ENCODE data around the gene PLCG1. TPM values are rescaled to one million over a fixed set of nuclear protein-coding genes. Genes with fewer than 3 reads are reported as not detected.

PLCG1 gene
- total RNA-seq, 1 donor from 2014 or later: 45.0 TPM

GRCh38 chr20:41172296-41173140 is 35.2 kb downstream of the PLCG1 start:
- ATAC-seq (ENCODE audit: poor library complexity) (peak; percentile 23), DNase-seq (no peak)
- intact Hi-C loops (cut with DNase I): loop anchor here (1.0 to 5.0 kb wide), 3 partner anchors 60 to 240 kb away; partner anchors contain the start of gene LPIN3

DNA sequence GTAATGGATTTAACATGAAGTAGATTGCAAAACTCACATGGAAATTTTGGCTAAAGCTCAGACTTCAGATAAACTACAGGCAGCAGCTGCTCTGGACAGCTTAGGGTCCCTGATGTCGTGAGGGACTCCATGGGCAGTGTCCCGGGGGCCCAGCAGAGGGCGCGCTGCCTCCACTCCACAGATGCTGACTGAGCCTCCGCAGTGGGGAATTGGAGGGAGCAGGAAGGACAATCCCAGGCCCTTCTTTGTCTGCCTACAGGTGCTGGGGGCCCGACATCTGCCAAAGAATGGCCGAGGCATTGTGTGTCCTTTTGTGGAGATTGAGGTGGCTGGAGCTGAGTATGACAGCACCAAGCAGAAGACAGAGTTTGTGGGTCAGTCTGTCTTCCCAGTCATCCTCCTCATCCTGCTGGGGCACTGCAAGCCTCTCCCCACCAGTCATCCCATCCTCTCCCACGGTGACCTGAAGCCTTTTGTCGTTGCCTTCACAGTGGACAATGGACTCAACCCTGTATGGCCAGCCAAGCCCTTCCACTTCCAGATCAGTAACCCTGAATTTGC is 35.9 kb downstream of the PLCG1 start:
- DNase-seq (peak; percentile 93), ATAC-seq (ENCODE audit: poor library complexity) (peak; percentile 88)
- intact Hi-C loops (cut with DNase I): loop anchor here (1.0 to 5.0 kb wide), 3 partner anchors 60 to 239 kb away; partner anchors contain the start of gene LPIN3

- intact Hi-C loops (cut with DNase I): loop anchor here (1.0 to 5.0 kb wide), 3 partner anchors 59 to 238 kb away; partner anchors contain the start of gene LPIN3
Measured at GRCh38 chr20:41173791-41174341, 36.5 kb downstream of the PLCG1 start.

DNA sequence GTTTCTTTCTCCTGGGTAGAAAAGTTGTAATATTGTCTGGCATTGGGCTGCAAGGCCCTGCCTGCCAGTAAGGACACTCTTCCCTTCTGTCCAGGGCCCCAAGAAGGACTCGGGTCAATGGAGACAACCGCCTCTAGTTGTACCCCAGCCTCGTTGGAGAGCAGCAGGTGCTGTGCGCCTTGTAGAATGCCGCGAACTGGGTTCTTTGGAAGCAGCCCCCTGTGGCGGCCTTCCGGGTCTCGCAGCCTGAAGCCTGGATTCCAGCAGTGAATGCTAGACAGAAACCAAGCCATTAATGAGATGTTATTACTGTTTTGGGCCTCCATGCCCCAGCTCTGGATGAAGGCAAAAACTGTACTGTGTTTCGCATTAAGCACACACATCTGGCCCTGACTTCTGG is 37.0 kb downstream of the PLCG1 start:
- intact Hi-C loops (cut with DNase I): loop anchor here (5.0 kb wide), 1 partner anchor 238 kb away; no protein-coding TSS in a partner anchor
- DNase-seq: no peak
- ATAC-seq (ENCODE audit: poor library complexity): no peak

More at GRCh38 chr20:41173791-41174341, 36.5 kb downstream of the PLCG1 start:
- DNase-seq (no peak), ATAC-seq (ENCODE audit: poor library complexity) (no peak)

DNA sequence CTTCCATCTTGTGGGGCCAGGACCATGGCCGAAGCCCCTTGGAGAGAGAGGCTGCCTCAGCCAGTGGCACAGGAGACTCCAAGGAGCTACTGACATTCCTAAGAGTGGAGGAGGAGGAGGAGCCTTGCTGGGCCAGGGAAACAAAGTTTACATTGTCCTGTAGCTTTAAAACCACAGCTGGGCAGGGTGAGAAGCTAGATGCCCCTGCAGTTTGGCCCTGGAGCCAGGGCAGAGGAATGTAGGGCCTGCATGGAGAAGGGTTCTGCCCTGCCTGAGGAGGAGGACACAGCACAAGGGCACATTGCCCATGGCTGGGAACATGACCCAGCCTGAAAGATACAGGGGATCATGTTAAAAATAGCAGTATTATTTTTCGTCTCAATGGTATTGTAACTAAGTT is 37.4 kb downstream of the PLCG1 start:
- intact Hi-C loops (cut with DNase I): loop anchor here (5.0 kb wide), 1 partner anchor 238 kb away; no protein-coding TSS in a partner anchor
- peak; percentile 65 for DNase-seq
- peak; percentile 51 for ATAC-seq (ENCODE audit: poor library complexity)

- no peak for ATAC-seq (ENCODE audit: poor library complexity)
- DNase-seq: no peak
Measured at GRCh38 chr20:41175201-41175651, 37.9 kb downstream of the PLCG1 start.

DNA sequence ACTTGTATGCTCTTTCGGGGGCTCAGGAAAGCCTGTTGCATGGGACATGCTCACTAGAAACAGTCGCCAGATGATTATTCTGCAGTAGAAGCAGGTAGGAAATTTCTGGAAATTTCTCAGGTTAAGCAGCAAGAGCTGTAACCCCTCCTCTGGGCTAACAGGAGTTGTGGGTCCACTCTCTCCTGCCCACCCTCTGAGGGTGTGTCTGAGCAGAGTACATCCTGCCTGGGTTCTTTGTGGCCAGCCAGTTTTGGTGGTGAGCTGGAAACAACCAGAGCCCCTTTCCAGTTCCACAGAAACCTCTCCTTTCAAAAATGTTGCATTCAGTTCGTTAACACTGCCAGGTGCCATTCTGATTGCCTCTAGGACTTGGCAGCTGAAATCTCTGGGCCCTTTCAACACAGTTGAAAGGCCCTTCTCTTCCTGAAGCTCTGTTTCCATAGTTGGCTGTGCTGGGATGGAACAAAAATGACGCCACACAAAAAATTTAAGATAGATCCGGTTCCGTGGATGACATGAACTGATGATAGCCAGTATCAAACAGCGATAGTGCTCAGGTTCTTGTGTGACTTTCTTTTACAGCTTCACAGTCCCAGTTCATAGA is 38.5 kb downstream of the PLCG1 start:
- intact Hi-C loops (cut with DNase I): no loop called here
- ATAC-seq (ENCODE audit: poor library complexity) (peak; percentile 10), DNase-seq (no peak)

More at GRCh38 chr20:41175201-41175651, 37.9 kb downstream of the PLCG1 start:
- intact Hi-C loops (cut with DNase I): no loop called here

- intact Hi-C loops (cut with DNase I): no loop called here
- DNase-seq (no peak), ATAC-seq (ENCODE audit: poor library complexity) (no peak)
Measured at GRCh38 chr20:41176711-41177552, 39.6 kb downstream of the PLCG1 start.

DNA sequence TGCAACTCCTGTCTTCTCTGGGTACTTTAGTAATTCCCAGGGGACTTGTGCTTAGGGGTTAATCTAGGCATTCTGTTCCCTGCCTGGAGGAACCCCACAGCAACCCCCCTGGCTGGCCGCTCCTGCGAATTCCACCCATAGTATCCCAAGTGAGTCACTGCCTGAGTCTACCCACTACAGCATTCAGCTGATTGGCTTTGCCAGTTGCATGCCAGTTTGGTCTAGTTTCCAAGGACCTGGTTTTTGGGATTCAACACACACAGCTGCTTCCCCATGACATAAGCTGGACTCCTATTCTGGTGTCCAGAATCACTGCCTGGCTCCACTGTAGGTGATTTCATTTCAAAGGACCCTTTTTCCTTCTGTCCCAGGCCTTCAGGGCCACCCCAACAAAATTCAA is 40.3 kb downstream of the PLCG1 start:
- peak; percentile 33 for ATAC-seq (ENCODE audit: poor library complexity)
- intact Hi-C loops (cut with DNase I): no loop called here
- DNase-seq: peak; percentile 64

DNA sequence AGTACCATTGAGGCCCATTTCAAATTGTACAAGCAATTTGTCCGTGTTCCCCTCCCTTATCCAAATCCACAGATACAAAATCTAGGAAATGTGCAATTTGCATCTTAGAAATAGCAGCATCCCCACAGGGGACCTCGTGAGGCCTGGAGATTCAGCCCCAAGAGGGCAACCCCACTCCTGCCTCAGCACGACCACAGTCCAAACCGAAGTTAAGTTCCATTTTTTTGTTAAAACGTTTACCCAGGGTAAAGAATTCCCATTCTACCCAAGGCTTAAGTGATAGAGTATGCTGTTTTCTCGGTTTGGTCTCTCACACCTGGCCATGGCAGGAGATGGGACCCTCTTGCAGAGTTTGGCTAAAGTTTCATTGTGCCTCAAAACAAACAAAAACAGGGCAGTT is 41.2 kb downstream of the PLCG1 start:
- ATAC-seq (ENCODE audit: poor library complexity): no peak
- DNase-seq: no peak
- intact Hi-C loops (cut with DNase I): no loop called here

DNA sequence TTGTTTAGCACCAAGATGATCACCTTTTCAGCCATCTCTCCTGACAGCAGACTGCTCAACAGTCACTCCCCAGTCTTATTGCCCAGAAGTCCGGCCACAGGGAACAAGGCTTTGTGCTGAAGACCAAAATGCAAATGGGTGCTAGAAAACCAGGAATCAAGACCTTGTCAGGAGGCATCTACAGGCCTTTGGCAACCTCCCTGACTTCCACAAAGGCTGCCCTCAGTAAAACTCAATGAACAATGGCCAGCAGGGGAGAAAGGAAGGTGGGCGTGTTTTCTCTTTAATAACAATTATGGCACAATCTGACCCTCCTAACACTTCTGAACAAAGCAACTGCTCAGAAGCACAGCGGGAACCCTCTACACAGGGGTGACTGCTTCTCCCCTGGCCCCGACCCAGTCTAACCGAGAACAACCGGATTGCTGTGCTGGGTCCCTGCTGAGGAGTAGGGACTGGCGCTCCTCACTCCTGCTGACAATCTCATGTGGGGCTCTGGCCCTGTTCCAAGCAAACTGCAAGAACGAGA is 41.6 kb downstream of the PLCG1 start:
- ATAC-seq (ENCODE audit: poor library complexity) (peak; percentile 28), DNase-seq (peak; percentile 69)
- intact Hi-C loops (cut with DNase I): no loop called here

GRCh38 chr20:41179961-41180360 is 42.6 kb downstream of the PLCG1 start:
- intact Hi-C loops (cut with DNase I): no loop called here
- ATAC-seq (ENCODE audit: poor library complexity): no peak
- DNase-seq: peak; percentile 18

- ATAC-seq (ENCODE audit: poor library complexity): no peak
- intact Hi-C loops (cut with DNase I): no loop called here
Measured at GRCh38 chr20:41180599-41181333, 43.4 kb downstream of the PLCG1 start.

GRCh38 chr20:41181567-41181966 is 44.2 kb downstream of the PLCG1 start:
- DNase-seq (peak; percentile 27), ATAC-seq (ENCODE audit: poor library complexity) (no peak)
- intact Hi-C loops (cut with DNase I): no loop called here

More at GRCh38 chr20:41180599-41181333, 43.4 kb downstream of the PLCG1 start:
- no peak for DNase-seq

DNA sequence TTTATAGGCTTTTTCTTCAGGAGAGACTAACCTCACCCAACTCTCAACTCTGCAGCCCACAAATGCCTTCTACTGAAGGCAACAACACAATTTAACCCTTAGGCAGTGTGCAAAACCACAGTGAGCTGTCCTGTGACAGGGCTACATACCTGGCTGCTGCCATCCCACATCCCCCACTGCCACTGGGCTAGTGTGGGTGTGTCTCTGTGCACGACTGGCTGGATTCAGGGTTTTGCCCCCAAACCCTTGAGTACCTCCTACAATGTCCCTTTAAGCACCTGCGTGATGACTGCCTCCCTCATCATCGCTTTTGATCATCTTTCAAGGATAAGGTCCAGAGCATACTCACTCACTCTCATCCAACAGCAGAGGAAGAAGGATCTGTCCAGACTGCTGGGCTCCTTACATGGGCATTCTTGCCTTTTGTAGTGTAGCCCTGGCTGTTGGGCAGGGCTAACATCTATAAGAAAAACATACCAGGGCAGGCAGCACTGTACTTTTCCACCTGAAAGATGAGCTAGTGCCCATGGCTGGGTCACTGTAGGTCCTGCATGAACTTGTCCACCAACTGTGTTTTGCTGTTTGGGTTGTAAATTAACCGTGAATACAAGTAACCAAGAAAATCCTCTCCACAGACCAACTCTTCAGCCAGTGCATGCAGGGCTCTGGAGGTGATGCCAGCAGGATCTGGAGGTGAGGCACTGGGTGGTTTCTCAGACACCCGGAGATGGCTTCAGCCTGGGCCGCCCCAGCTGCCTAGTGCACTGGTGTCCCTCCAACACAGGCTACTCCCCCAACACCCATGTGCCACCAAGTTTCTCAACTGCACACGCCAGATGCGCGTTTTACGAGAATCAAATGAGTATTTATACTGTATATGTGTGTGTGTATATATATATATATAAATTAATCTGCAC is 45.2 kb downstream of the PLCG1 start:
- DNase-seq (peak; percentile 23), ATAC-seq (ENCODE audit: poor library complexity) (no peak)
- intact Hi-C loops (cut with DNase I): no loop called here

GRCh38 chr20:41183391-41183790 is 46.0 kb downstream of the PLCG1 start:
- intact Hi-C loops (cut with DNase I): no loop called here
- ATAC-seq (ENCODE audit: poor library complexity) (no peak), DNase-seq (peak; percentile 34)

Data from Right ventricle myocardium superior (tissue), 1 donor.